Smooth muscle cell (in vitro differentiated cells): ENCODE measurements around the gene TNFAIP8L2. TPM values are rescaled to one million over a fixed set of nuclear protein-coding genes. Genes with fewer than 3 reads are reported as not detected.
"Not testable (repeated sequence)": the region's sequence is repeated elsewhere in the genome, so short reads cannot be mapped to it uniquely, and the experiment has no call there.

ENCODE experiments used
- DNase-seq: peaks from one replicate; lab custom pipeline; 2025; ENCODE audit not compliant: unreplicated experiment; lab: John Stamatoyannopoulos, UW
- H2AFZ ChIP-seq: fragments of 200-600 bp; sonication (generic); 2 replicates; pipeline ENCODE4 v1.6.0; 2016; ENCODE audit warnings: antibody characterized with exemption, low read depth, mild to moderate bottlenecking
- H3F3A ChIP-seq: fragments of 200-600 bp; sonication (generic); 2 replicates; pipeline ENCODE4 v1.6.0; 2017; ENCODE audit warnings: antibody characterized with exemption, low read depth
- H3K27ac ChIP-seq: fragments of 200-600 bp; sonication (generic); 2 replicates; pipeline ENCODE4 v1.5.1; 2016; ENCODE audit warnings: low read depth, mild to moderate bottlenecking
- H3K27me3 ChIP-seq: fragments of 200-600 bp; sonication (generic); 2 replicates; pipeline ENCODE4 v1.6.1; 2016; ENCODE audit warnings: low read depth, mild to moderate bottlenecking
- H3K36me3 ChIP-seq: fragments of 200-600 bp; sonication (generic); 2 replicates; pipeline ENCODE4 v1.5.1; 2016; ENCODE audit warnings: low read depth
- H3K4me1 ChIP-seq: fragments of 200-600 bp; sonication (generic); 2 replicates; pipeline ENCODE4 v1.5.1; 2016; ENCODE audit warnings: low read depth
- H3K4me2 ChIP-seq: fragments of 200-600 bp; sonication (generic); 2 replicates; pipeline ENCODE4 v1.6.0; 2016; ENCODE audit warnings: mild to moderate bottlenecking
- H3K4me3 ChIP-seq: fragments of 200-600 bp; sonication (generic); 2 replicates; pipeline ENCODE4 v1.5.1; 2016; ENCODE audit warnings: mild to moderate bottlenecking
- H3K79me2 ChIP-seq: fragments of 200-600 bp; sonication (generic); 2 replicates; pipeline ENCODE4 v1.6.0; 2016; ENCODE audit warnings: low read depth, mild to moderate bottlenecking
- H3K9ac ChIP-seq: fragments of 200-600 bp; sonication (generic); 2 replicates; pipeline ENCODE4 v1.6.0; 2016; ENCODE audit warnings: low read depth
- H3K9me3 ChIP-seq: fragments of 200-600 bp; sonication (generic); replicated peaks from 2 replicates; pipeline ENCODE4 v1.5.1; 2016; ENCODE audit warnings: low read depth
- H4K20me1 ChIP-seq: fragments of 200-600 bp; sonication (generic); 2 replicates; pipeline ENCODE4 v1.6.0; 2016; ENCODE audit warnings: low read depth
- WGBS: methylation state at CpG from one replicate; pipeline ENCODE4 v1.1.7; 2016; ENCODE audit warnings: low lambda C conversion rate; 5-methylcytosine and 5-hydroxymethylcytosine counted together
- polyA plus RNA-seq: library from polyadenylated mRNA; unstranded; fragments of >200 nt; fragmentation: Nextera tagmentation; extraction: Ambion mirVana; gene quantifications from 2 replicates; pipeline ENCODE4 v1.2.1, GENCODE V29; 2016
- total RNA-seq: library from RNA; depleted of rRNA; stranded (reverse); fragments of >200 nt; gene quantifications from 2 replicates; pipeline ENCODE4 v1.2.3, GENCODE V29; 2014
- TF ChIP-seq, protein P1 (sequence below): fragments of 200-600 bp; sonication (generic); IDR thresholded peaks from 2 replicates; pipeline ENCODE4 v1.5.1; 2017; ENCODE audit warnings: borderline replicate concordance, mild to moderate bottlenecking, antibody characterized with exemption; ENCODE audit not compliant: insufficient read depth, poor library complexity, severe bottlenecking

The TNFAIP8L2 gene
- total and polyA plus RNA-seq, 2 experiments from 2014 or later, result 0.14 TPM; not detected in 1

- no peaks in the 10 kb centered on the region for H3K79me2 ChIP-seq
- no peak overlapping the region for H2AFZ ChIP-seq
- H3K4me2 ChIP-seq, result no peak overlapping the region
- no peaks in the 10 kb centered on the region for H3K4me1 ChIP-seq
- H3K36me3 ChIP-seq, result peaks cover 11% of the 10 kb centered on the region
- no peak overlapping the region for H3K27ac ChIP-seq
- H3K9ac ChIP-seq, result no peak overlapping the region
- H3F3A ChIP-seq, result no peaks in the 10 kb centered on the region
- TF ChIP-seq, protein P1, sequence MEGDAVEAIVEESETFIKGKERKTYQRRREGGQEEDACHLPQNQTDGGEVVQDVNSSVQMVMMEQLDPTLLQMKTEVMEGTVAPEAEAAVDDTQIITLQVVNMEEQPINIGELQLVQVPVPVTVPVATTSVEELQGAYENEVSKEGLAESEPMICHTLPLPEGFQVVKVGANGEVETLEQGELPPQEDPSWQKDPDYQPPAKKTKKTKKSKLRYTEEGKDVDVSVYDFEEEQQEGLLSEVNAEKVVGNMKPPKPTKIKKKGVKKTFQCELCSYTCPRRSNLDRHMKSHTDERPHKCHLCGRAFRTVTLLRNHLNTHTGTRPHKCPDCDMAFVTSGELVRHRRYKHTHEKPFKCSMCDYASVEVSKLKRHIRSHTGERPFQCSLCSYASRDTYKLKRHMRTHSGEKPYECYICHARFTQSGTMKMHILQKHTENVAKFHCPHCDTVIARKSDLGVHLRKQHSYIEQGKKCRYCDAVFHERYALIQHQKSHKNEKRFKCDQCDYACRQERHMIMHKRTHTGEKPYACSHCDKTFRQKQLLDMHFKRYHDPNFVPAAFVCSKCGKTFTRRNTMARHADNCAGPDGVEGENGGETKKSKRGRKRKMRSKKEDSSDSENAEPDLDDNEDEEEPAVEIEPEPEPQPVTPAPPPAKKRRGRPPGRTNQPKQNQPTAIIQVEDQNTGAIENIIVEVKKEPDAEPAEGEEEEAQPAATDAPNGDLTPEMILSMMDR, result no peak
- WGBS, result 98% methylated on average over 17 of the region's 17 CpGs
- no peak for DNase-seq
- H3K9me3 ChIP-seq, result no peaks in the 10 kb centered on the region
- no peaks in the 10 kb centered on the region for H4K20me1 ChIP-seq
- no peaks in the 10 kb centered on the region for H3K27me3 ChIP-seq
- no peak overlapping the region for H3K4me3 ChIP-seq
Measured at GRCh38 chr1:151176514-151177045, 20.1 kb downstream of the TNFAIP8L2 start.

DNA sequence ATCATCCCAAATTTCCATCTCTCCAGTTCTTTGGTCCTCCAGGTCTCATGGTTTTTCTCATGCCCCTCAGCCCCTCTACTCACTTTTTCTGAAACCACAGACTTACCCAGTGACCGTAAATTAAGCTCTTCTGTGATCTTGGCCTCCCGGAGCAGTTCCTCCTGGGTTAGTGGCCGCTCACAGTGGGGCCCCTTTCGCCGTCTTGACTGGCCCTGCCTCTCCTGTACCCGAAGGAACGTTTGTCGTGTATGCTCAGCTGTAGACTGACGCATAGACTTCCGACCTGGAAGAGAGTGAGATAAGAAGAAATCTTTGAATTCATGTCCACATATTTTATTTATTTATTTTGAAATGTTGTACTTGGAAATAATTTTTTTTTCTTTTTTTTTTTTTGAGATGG, 27.8 kb downstream of the TNFAIP8L2 start:
- Histone ChIP-seq H2AFZ (no peak overlapping the region), H3K79me2 (peaks cover 32% of the 10 kb centered on the region), H4K20me1 (no peaks in the 10 kb centered on the region), H3K27ac (no peak overlapping the region), H3K9ac (no peak overlapping the region), H3F3A (no peaks in the 10 kb centered on the region), H3K4me3 (no peak overlapping the region), H3K4me1 (peaks cover 7% of the 10 kb centered on the region), H3K27me3 (no peaks in the 10 kb centered on the region), H3K4me2 (no peak overlapping the region), H3K9me3 (no peaks in the 10 kb centered on the region), H3K36me3 (peaks cover 18% of the 10 kb centered on the region)
- TF ChIP-seq, protein P1, result no peak
- 98% methylated on average over 10 of the region's 10 CpGs for WGBS
- DNase-seq, result no peak

GRCh38 chr1:151187205-151187604, 30.8 kb downstream of the TNFAIP8L2 start:
- TF ChIP-seq, protein P1, result no peak
- H3K27me3 ChIP-seq, result no peaks in the 10 kb centered on the region
- WGBS, result 81% methylated on average over 1 of the region's 1 CpG
- peaks cover 10% of the 10 kb centered on the region for H3K36me3 ChIP-seq
- peaks cover 35% of the 10 kb centered on the region for H3K79me2 ChIP-seq
- H3K4me1 ChIP-seq, result peaks cover 9% of the 10 kb centered on the region
- no peaks in the 10 kb centered on the region for H3F3A ChIP-seq
- H3K9ac ChIP-seq, result no peak overlapping the region
- H3K4me3 ChIP-seq, result no peak overlapping the region
- H4K20me1 ChIP-seq, result no peaks in the 10 kb centered on the region
- H3K4me2 ChIP-seq, result no peak overlapping the region
- H3K9me3 ChIP-seq, result no peaks in the 10 kb centered on the region
- no peak overlapping the region for H3K27ac ChIP-seq
- no peak overlapping the region for H2AFZ ChIP-seq
- DNase-seq, result no peak

GRCh38 chr1:151188667-151189066, 32.2 kb downstream of the TNFAIP8L2 start:
- 89% methylated on average over 8 of the region's 8 CpGs for WGBS
- H3K4me1 ChIP-seq, H2AFZ ChIP-seq, DNase-seq, H3K36me3 ChIP-seq, H4K20me1 ChIP-seq, H3K27me3 ChIP-seq, H3F3A ChIP-seq, H3K27ac ChIP-seq, H3K9me3 ChIP-seq: not testable (repeated sequence)
- peak overlapping the region; percentile 99 for H3K4me3 ChIP-seq
- H3K9ac ChIP-seq, result peak overlapping the region; percentile 86
- peak overlapping the region; percentile 95 for H3K4me2 ChIP-seq
- H3K79me2 ChIP-seq, result peaks cover 35% of the 10 kb centered on the region
